GM12878 (cell line): ENCODE results near the gene STARD5. TPM values are rescaled to one million over a fixed set of nuclear protein-coding genes. Genes with fewer than 3 reads are reported as not detected.

Source experiments
- CEBPB ChIP-seq, 2 experiments: fragments of 150-350 bp in 1 of 2; IDR thresholded peaks; 2 replicates each; pipeline ENCODE4 v1.6.1; 2012 to 2014; ENCODE audit warnings: low read depth in 2 of 2, low read length in 2 of 2, borderline replicate concordance in 1 of 2, inconsistent platforms in 1 of 2
- CHD1 ChIP-seq: IDR thresholded peaks from 2 replicates; pipeline ENCODE4 v1.6.1; 2012; ENCODE audit warnings: low read depth, low read length, improper control_type of control experiment
- CREB1 ChIP-seq: IDR thresholded peaks from 2 replicates; pipeline ENCODE4 v1.6.1; 2012; ENCODE audit warnings: low read depth, mild to moderate bottlenecking, inconsistent platforms
- EED ChIP-seq: sonication (generic); IDR thresholded peaks from 2 replicates; pipeline ENCODE4 v1.6.1; 2016; ENCODE audit warnings: antibody characterized with exemption, low read depth
- EGR1 ChIP-seq, 2 experiments: IDR thresholded peaks; 1 replicate in 1 of 2; 2 replicates in 1 of 2; pipeline ENCODE4 v1.6.1; 2011 to 2012; ENCODE audit warnings: low read depth in 2 of 2, low read length in 2 of 2, borderline replicate concordance in 1 of 2, mild to moderate bottlenecking in 1 of 2, moderate library complexity in 1 of 2
- JUNB ChIP-seq: IDR thresholded peaks from 2 replicates; pipeline ENCODE4 v1.6.1; 2016; ENCODE audit warnings: antibody characterized with exemption, mild to moderate bottlenecking
- KDM1A ChIP-seq: fragments of 200-600 bp; sonication (generic); IDR thresholded peaks from 2 replicates; pipeline ENCODE4 v1.6.1; 2016; ENCODE audit warnings: borderline replicate concordance
- KLF5 ChIP-seq: fragments of 450-650 bp; IDR thresholded peaks from 2 replicates; pipeline ENCODE4 v1.6.1; 2014; ENCODE audit warnings: mild to moderate bottlenecking; ENCODE audit not compliant: partially characterized antibody
- MEF2A ChIP-seq: IDR thresholded peaks from 2 replicates; pipeline ENCODE4 v1.6.1; 2011; ENCODE audit warnings: low read depth, mild to moderate bottlenecking, low read length, moderate library complexity; ENCODE audit not compliant: insufficient read depth
- NR2F1 ChIP-seq: fragments of 450-650 bp; conservative IDR thresholded peaks from 2 replicates; pipeline ENCODE4 v1.6.1; 2017; ENCODE audit warnings: mild to moderate bottlenecking
- RAD21 ChIP-seq: IDR thresholded peaks from 2 replicates; pipeline ENCODE4 v1.6.1; 2011; ENCODE audit warnings: mild to moderate bottlenecking, low read depth, low read length, moderate library complexity; ENCODE audit not compliant: insufficient read depth
- STAT3 ChIP-seq: IDR thresholded peaks from 2 replicates; pipeline ENCODE4 v1.6.1; 2011; ENCODE audit warnings: low read depth, low read length, improper control_type of control experiment
- TCF3 ChIP-seq: IDR thresholded peaks from 2 replicates; pipeline ENCODE4 v1.6.1; 2012; ENCODE audit warnings: low read depth, mild to moderate bottlenecking, low read length, borderline replicate concordance; ENCODE audit not compliant: insufficient read depth
- ZNF384 ChIP-seq: IDR thresholded peaks from 2 replicates; pipeline ENCODE4 v1.6.1; 2012; ENCODE audit warnings: low read depth, mild to moderate bottlenecking, low read length, improper control_type of control experiment, borderline replicate concordance
- ZNF622 ChIP-seq: fragments of 450-650 bp; IDR thresholded peaks from 2 replicates; pipeline ENCODE4 v1.6.1; 2017; ENCODE audit warnings: mild to moderate bottlenecking, inconsistent platforms
- polyA plus RNA-seq, 11 experiments: library from polyadenylated mRNA; depleted of rRNA in 4 of 11; unstranded in 6 of 11; stranded (reverse) in 5 of 11; fragments of >200 nt; fragmentation: Nextera tagmentation in 4 of 11; fragmentation: Illumina TruSeq in 1 of 11; extraction: Ambion mirVana in 4 of 11; extraction: Trizol in 1 of 11; gene quantifications; 1 replicate in 1 of 11; 2 replicates in 10 of 11; pipeline versions ENCODE4 v1.2.1 to v1.2.3, GENCODE V29; 2011 to 2016; ENCODE audit warnings: inconsistent platforms in 2 of 11, missing spikeins in 2 of 11, low read depth in 1 of 11
- total RNA-seq, 4 experiments: library from RNA; depleted of rRNA in 3 of 4; stranded (reverse); fragments of >200 nt in 3 of 4; fragmentation: Illumina TruSeq in 1 of 4; extraction: Trizol in 1 of 4; gene quantifications; 2 replicates each; pipeline versions ENCODE4 v1.2.1 to v1.2.3, GENCODE V29; 2013 to 2021
- TF ChIP-seq, protein P1 (sequence below): fragments of 450-650 bp; formaldehyde crosslinking; IDR thresholded peaks from 2 replicates; pipeline ENCODE4 v1.4.0; 2022; ENCODE audit warnings: mild to moderate bottlenecking, moderate library complexity
- TF ChIP-seq, protein P2 (sequence below): fragments of 450-650 bp; IDR thresholded peaks from 2 replicates; pipeline ENCODE4 v1.6.1; 2016; ENCODE audit warnings: mild to moderate bottlenecking, moderate library complexity, borderline replicate concordance
- TF ChIP-seq, protein P3 (sequence below), 3 experiments: IDR thresholded peaks in 2 of 3; conservative IDR thresholded peaks in 1 of 3; 2 replicates each; pipeline ENCODE4 v1.5.1; 2011; ENCODE audit warnings: low read depth in 3 of 3, low read length in 3 of 3, mild to moderate bottlenecking in 3 of 3, control low read depth in 2 of 3, moderate library complexity in 2 of 3, inconsistent platforms in 1 of 3, mixed read lengths in 1 of 3; ENCODE audit not compliant: control insufficient read depth in 2 of 3, insufficient read depth in 1 of 3; ENCODE audit errors: extremely low read depth in 1 of 3
- TF ChIP-seq, protein P4 (sequence below): fragments of 450-650 bp; IDR thresholded peaks from 2 replicates; pipeline ENCODE4 v1.6.1; 2017; ENCODE audit warnings: mild to moderate bottlenecking

STARD5 gene
- total and polyA plus RNA-seq, 10 of the 15 experiments (the other 5 are each of a cell fraction or from before 2014, with no cell fraction given): 2.3 to 9.4 (median 4.7) TPM

DNA sequence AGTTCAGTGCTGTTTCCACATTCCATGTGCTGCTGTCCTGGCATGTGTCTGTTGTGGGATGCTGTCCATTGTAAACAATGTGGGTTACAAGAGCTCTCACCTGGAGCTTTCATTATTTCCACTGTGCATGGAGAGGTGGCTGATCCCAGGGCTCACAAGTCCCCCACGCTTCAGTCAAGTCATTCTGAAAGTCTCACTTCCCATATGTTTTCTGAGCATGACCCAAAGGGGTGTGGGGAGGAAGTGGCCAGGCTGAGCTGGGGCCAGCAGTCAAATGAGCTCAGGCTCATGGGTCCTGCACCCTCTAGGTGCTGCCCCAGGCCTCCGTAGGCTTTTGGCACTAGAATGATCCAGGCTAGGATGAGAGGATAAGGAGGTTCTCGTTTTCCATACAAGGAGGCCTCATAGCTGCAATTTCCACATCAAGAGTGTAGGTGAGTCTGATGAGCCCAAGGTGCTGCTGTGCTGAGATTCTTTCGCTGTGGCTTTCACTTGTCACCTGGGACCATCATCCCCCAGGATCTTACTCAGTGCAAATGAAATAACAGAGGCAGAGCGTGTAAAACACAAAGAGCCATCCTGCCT lies 22.0 kb downstream of the STARD5 start (continued):
- TF ChIP-seq, protein P1, sequence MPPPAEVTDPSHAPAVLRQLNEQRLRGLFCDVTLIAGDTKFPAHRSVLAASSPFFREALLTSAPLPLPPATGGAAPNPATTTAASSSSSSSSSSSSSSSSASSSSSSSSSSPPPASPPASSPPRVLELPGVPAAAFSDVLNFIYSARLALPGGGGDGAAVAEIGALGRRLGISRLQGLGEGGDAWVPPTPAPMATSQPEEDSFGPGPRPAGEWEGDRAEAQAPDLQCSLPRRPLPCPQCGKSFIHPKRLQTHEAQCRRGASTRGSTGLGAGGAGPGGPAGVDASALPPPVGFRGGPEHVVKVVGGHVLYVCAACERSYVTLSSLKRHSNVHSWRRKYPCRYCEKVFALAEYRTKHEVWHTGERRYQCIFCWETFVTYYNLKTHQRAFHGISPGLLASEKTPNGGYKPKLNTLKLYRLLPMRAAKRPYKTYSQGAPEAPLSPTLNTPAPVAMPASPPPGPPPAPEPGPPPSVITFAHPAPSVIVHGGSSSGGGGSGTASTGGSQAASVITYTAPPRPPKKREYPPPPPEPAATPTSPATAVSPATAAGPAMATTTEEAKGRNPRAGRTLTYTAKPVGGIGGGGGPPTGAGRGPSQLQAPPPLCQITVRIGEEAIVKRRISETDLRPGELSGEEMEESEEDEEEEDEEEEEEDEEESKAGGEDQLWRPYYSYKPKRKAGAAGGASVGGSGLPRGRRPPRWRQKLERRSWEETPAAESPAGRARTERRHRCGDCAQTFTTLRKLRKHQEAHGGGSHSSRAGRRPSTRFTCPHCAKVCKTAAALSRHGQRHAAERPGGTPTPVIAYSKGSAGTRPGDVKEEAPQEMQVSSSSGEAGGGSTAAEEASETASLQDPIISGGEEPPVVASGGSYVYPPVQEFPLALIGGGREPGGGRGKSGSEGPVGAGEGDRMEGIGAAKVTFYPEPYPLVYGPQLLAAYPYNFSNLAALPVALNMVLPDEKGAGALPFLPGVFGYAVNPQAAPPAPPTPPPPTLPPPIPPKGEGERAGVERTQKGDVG: no peak
- peak in 1 of 2 experiments; percentile 80; a peak in 2 of 3 replicates for TF ChIP-seq EGR1 (IDR thresholded peaks at IDR 0.05; ENCODE audit: borderline replicate concordance in 1 of 2, low read depth in 2 of 2, low read length in 2 of 2)
- TF ChIP-seq KDM1A: no peak
- 0 out of 2 replicates have a peak, but pooled peaks have one; percentile 11 for TF ChIP-seq STAT3
- no peak for TF ChIP-seq CREB1
- peak; percentile 98 for TF ChIP-seq JUNB
- TF ChIP-seq CHD1: no peak
- TF ChIP-seq ZNF384: no peak
- TF ChIP-seq, protein P2, sequence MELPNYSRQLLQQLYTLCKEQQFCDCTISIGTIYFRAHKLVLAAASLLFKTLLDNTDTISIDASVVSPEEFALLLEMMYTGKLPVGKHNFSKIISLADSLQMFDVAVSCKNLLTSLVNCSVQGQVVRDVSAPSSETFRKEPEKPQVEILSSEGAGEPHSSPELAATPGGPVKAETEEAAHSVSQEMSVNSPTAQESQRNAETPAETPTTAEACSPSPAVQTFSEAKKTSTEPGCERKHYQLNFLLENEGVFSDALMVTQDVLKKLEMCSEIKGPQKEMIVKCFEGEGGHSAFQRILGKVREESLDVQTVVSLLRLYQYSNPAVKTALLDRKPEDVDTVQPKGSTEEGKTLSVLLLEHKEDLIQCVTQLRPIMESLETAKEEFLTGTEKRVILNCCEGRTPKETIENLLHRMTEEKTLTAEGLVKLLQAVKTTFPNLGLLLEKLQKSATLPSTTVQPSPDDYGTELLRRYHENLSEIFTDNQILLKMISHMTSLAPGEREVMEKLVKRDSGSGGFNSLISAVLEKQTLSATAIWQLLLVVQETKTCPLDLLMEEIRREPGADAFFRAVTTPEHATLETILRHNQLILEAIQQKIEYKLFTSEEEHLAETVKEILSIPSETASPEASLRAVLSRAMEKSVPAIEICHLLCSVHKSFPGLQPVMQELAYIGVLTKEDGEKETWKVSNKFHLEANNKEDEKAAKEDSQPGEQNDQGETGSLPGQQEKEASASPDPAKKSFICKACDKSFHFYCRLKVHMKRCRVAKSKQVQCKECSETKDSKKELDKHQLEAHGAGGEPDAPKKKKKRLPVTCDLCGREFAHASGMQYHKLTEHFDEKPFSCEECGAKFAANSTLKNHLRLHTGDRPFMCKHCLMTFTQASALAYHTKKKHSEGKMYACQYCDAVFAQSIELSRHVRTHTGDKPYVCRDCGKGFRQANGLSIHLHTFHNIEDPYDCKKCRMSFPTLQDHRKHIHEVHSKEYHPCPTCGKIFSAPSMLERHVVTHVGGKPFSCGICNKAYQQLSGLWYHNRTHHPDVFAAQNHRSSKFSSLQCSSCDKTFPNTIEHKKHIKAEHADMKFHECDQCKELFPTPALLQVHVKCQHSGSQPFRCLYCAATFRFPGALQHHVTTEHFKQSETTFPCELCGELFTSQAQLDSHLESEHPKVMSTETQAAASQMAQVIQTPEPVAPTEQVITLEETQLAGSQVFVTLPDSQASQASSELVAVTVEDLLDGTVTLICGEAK: no peak
- TF ChIP-seq, protein P3, sequence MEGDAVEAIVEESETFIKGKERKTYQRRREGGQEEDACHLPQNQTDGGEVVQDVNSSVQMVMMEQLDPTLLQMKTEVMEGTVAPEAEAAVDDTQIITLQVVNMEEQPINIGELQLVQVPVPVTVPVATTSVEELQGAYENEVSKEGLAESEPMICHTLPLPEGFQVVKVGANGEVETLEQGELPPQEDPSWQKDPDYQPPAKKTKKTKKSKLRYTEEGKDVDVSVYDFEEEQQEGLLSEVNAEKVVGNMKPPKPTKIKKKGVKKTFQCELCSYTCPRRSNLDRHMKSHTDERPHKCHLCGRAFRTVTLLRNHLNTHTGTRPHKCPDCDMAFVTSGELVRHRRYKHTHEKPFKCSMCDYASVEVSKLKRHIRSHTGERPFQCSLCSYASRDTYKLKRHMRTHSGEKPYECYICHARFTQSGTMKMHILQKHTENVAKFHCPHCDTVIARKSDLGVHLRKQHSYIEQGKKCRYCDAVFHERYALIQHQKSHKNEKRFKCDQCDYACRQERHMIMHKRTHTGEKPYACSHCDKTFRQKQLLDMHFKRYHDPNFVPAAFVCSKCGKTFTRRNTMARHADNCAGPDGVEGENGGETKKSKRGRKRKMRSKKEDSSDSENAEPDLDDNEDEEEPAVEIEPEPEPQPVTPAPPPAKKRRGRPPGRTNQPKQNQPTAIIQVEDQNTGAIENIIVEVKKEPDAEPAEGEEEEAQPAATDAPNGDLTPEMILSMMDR (IDR thresholded peaks at IDR 0.05 in 2 of 3, conservative IDR thresholded peaks at IDR 0.05 in 1 of 3; ENCODE audit: control insufficient read depth in 2 of 3, extremely low read depth in 1 of 3, insufficient read depth in 1 of 3, low read depth in 3 of 3, low read length in 3 of 3): no peak
- peak; percentile 82 for TF ChIP-seq MEF2A
- no peak for TF ChIP-seq KLF5
- TF ChIP-seq NR2F1: peak; percentile 85
- TF ChIP-seq, protein P4, sequence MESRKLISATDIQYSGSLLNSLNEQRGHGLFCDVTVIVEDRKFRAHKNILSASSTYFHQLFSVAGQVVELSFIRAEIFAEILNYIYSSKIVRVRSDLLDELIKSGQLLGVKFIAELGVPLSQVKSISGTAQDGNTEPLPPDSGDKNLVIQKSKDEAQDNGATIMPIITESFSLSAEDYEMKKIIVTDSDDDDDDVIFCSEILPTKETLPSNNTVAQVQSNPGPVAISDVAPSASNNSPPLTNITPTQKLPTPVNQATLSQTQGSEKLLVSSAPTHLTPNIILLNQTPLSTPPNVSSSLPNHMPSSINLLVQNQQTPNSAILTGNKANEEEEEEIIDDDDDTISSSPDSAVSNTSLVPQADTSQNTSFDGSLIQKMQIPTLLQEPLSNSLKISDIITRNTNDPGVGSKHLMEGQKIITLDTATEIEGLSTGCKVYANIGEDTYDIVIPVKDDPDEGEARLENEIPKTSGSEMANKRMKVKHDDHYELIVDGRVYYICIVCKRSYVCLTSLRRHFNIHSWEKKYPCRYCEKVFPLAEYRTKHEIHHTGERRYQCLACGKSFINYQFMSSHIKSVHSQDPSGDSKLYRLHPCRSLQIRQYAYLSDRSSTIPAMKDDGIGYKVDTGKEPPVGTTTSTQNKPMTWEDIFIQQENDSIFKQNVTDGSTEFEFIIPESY: no peak
- no peak for TF ChIP-seq ZNF622
- no peak for TF ChIP-seq CEBPB (IDR thresholded peaks at IDR 0.05; ENCODE audit: borderline replicate concordance in 1 of 2, low read depth in 2 of 2, low read length in 2 of 2)
- peak; percentile 62; the same call in 1 of the 2 replicates for TF ChIP-seq TCF3
- TF ChIP-seq EED: peak; percentile 100
- peak; percentile 28; the same call in 1 of the 2 replicates for TF ChIP-seq RAD21
